DMS153 (cell line): ENCODE results near the gene BCKDK.

ENCODE experiments used
- DNase-seq: peaks from one replicate; lab custom pipeline; 2025; lab: John Stamatoyannopoulos, UW

BCKDK gene

DNA sequence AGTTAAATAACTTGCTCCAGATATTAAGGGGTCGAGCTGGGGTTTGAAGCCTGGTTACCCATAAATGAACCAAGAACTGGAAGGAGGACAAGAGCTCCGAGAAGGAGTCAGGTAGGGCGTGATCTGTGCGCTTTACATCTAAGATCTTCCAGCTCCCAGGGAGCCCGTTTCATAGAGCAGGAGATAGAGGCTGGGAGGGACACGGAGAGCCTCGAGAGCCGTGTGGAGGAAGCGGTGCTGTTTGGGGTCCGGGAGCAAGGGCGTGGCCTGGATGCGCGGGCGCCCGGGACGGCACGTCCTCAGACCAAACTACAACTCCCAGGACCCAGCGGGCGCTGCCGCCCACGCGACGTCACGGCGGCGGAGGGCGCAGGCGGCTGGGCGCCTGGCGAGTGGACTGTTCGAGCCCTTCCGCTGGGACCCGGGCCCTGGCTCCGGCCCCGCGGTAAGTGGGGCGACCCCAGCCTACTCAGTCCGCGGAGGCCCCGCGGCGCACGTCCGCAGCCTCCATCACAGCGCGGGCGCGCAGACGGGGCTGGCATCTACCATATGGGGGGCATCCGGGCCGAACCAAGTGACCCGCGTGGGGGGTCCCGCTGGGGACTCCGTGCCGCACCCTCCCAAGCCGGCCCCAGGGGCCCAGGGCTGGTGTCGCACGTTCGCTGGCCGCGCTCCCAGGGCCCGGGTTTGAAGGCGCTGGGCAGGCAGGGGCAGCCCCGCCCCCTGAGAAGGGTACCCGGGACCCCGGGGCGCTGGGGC, at the start of gene BCKDK:
BCKDK (plus strand) TSS at position 352 of the 759 bp plus-strand sequence. CDS start 838 bp downstream, outside the sequence.
- peak; percentile 62 for DNase-seq

DNA sequence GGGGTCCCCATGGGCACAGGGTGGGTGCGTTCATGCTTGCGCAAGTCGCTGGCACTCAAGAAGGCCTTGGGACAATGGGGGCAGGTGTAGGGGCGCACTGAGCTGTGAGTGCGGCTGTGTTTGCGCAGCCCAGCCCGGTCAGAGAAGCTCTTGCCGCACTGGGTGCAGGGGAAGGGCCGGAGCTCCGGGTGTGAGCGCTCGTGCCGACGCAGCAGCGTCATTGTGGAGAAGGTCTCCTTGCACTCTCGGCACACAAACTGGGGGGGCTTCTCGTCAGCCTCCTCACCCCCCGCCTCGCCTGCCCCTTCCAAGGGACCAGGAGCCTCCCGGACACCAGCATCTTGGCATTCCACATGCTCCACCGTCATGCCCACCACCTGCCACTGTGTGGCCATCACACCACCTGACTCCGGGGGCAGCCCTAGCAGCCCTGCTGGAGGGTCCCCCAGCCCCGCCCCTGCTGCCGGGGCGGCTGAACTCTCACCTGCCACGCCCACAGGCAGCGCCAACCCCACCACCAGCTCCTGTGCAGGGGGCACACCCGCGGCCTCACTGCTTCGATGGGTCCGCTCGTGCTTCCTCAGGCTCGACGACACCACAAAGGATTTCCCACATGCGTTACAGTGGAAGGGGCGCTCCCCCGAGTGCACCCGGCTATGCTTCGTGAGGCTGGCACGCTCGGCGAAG, 46.9 kb upstream of the BCKDK start:
- no peak for DNase-seq

DNA sequence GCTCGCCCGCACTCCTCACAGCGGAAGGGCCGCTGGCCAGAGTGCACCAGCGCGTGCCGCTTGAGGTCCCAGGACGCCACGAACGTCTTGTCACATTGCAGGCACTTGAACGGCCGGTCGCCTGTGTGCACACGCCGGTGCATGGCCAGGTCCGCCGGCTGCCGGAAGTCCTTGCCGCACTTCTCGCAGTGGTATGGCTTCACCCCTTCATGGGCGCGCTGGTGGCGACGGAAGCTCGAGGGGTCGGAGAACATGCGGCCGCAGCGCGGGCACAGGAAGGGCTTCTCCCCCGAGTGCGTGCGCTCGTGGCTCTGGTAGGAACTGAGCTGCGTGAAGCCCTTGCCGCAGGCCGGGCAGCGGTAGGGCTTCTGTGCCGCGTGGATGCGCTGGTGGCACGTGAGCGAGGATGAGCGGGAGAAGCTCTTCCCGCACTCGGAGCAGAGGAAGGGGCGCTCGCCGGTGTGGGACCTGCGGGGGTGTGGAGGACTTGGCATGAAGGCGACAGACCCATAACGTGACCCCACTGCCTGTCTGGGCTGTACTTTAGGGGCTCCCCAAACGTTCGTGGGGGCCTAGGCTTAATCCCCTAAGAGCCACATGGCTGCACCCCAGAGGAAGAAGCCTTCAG, 46.3 kb upstream of the BCKDK start:
- no peak for DNase-seq

DNA sequence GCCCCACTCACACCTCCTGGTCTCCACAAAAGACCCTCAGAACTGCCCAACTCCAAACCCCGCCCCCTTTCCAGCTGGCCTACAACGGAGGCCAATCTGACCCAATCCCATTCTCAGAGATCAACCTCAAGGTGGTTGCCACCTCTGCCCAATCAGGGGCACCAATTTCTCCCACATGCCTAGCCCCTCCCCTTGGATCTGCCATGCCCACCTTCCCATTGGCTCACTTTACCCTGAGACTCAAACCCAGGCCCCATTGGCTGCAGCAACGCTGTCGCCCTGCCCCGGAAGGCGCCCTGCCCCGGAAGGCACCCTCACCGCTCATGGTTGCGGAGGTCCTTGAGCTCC, 44.7 kb upstream of the BCKDK start:
- no peak for DNase-seq

DNA sequence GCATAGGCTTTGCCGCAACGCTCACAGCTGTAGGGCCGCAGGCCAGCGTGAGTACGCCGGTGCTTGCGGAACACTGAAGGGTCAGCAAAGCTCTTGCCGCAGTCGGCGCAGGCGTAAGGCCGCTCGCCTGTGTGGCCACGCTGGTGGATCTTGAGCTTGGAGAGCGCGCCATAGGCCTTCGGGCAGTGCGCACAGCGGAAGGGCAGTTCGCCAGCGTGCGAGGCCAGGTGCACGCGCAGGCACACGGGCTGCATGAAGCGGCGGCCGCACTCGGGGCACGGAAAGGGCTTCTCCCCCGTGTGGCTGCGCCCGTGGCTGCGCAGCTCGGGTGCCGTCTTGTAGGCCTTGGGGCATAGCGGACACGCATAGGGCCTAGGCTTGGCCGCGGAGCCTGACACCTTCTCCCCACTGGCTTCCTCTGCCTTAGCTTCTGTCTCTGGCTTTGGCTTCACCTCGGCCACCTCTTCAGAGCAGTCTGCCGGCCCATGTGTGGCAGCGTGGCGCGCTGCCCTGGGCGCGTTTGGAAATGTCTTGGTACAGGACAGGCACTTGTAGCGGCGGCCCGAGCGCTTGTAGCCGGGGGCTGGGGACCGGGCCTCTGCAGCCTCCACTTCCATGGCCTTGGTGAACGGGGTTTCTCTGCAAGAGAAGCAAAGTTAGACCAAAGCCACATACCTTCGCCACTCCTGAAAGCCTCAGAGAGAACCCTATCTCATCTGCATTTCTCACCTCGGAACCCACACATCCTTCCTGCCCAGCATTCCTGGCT, 44.2 kb upstream of the BCKDK start:
- no peak for DNase-seq

DNA sequence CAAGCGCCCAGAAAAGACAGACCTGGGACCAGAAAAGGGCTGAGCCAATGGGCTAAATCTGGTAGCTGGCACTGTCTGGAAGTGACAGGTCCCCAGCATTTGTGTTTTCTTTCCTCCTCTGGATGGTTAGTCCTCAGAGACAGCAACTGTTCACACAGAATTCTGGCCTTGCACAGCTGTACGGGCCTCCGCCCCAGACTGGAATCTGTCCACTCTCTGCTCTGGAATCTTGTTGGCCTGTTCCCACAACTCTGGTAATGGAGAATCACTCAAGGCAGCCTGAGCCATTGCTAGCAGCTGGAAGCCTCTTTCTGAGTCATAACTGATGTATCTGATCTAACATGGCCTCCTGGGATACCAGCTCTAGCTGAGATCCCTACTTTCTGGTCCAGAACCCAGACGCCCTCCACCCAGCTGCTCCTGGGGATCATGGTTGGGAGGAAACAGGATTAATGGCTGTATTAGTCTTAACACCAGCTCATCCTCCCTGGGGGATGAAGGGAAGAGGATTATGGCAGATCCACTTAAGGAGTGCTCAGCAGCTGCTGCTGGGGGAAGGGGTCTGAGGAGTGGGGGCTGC, 43.2 kb upstream of the BCKDK start:
- no peak for DNase-seq

DNA sequence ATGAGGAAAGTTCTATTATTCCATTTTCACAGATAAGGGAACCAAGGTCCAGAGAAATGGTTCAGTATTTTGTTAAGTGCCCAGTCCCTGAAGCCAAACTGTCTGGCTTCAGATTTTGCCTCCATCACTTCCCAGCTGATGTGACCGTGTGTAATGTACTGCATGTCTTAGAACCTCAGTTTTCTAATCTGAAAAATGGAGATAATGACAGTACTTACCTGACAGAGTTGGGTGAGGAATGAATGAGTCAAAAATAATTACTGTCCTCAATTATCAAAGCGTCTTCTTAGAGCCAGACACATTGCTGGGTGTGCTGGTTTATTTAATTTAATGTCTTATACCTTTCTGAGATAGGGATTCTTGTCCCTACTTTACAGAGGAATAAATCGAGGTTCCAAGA, 40.8 kb upstream of the BCKDK start:
- DNase-seq, result no peak

DNA sequence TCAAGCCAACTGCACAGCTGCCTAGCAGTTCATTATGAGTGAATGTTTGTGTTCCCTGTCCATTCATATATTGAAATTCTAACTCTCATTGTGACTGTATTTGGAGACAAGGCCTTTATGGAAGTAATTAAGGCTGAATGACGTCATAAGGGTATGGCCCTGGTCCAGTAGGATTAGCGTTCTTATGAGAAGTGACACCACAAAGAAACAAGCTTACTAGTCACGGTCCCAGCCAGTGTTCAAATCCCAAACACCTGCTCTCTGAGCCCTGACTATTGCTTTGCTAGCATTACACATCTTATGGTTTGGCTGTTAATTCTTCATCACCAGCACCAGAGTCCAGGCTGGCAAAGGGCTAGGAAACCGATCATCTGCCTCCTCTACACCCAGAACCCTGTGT, 36.3 kb upstream of the BCKDK start:
- no peak for DNase-seq

DNA sequence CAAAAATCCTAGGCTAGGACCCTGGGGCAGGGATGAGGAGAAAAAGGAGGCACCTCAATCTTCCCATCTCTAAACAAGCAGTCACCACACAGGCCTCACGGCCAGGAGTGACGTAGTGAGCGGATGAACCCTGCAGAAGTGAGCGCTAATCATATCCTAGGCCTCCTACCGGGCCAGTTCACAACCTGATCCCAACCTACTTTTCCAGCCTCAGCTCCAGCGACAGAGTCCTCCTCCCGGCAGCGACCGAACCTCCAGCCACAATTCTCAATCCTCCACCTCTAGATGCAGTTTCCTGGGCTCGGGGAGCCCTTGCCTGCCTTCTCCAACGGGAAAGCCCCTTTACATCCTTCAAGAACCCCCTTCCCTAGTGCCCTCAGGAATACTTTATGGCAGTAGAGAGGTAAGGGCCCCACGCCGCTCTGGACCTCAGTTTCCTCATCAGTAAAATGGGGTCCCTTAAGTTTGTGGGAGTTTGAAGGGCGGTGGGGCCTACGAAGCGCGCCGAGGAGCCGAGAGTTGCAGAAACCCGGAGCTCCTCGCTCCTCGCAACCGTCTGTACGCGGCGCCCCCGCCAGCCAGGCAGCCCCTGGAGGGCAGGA, 35.5 kb upstream of the BCKDK start:
- no peak for DNase-seq

DNA sequence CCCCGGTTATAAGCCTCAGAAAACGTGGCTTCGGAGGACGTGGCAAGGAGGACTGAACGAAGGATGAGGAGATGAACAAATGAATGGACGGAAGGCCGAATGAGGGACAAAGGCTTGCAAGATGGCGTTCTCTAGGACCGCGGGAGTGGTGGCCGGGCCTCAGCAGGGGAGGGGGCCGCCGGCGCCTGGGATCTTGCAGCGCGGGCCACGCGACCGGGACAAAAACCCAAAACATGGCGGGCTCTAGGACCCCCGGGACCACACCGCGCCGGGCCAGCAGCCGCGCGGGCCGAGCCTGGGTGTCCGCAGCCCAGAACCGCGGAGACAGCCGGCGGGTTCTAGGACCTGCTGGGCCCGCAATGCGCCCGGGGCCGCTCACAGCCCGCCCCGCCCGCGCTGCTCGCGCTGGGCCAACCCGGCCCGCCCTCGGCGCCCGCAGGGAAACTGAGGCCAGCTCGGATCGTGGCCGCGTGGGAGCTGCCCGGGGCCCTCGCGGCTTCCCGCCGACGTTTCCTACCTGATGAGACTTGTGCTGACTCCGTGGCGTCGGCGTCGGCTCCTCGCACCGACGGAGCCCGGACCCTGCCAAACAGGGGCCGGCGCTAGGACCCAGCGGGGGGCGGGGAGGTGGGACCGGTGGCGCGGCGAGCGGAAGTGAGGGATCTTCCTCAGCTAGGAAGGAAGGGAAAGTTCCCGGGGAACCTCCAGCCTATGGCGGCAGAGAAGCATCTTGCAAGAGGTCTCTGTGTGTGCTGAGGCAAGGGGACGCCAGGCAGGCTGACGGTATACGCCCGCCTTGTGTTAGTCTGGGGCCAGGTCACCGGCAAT, 34.8 kb upstream of the BCKDK start:
- peak; percentile 75 for DNase-seq

DNA sequence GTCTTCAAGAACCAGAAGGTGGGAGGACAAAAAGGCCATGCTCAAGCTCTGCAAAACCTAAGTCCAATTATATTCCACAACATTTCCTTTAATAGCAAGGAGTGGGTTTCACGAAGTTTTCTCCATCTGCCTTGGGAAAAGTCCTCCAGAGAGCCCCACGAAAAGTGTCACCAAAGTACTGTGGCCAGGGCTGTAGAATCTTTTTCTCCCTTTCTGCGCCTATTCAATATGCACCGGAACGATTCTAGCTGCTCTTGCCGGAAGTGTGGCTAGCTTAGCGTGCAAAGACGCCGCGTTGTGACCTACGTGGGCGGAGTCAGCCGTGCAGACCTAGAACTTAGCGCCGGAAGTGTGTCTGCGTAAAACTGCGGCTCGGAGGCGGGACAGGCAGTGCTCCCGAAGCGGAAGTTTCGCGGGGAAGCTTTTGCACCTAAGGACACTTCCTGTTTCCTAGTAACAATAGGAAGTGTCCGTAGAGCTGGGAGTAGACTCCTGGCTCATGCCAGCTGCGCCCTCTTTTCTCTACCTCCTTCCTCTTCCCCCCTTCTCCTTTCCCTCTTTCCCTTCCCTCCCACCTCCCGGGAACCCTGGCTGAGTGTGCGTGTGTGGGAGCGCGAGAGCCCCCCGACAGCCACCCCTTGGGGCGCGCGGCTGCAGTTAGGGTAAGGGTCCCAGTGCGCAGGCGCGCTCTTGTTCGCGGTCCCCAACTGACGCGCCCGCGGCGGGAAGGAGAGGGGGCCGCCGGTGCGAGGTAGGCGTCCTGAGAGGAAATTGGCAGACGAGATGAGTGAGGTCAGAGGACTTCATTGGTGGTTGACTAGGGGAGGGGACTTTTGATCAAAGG, 34.0 kb upstream of the BCKDK start, which contains the start of the genes ZNF646 and ZNF668:
ZNF646 (plus strand) TSS at position 453 of the 844 bp plus-strand sequence. CDS start 1,903 bp downstream, outside the sequence.
ZNF668 (minus strand) TSS at position 271 of the 844 bp plus-strand sequence. CDS start 9,781 bp downstream, outside the sequence.
- peak; percentile 99 for DNase-seq

DNA sequence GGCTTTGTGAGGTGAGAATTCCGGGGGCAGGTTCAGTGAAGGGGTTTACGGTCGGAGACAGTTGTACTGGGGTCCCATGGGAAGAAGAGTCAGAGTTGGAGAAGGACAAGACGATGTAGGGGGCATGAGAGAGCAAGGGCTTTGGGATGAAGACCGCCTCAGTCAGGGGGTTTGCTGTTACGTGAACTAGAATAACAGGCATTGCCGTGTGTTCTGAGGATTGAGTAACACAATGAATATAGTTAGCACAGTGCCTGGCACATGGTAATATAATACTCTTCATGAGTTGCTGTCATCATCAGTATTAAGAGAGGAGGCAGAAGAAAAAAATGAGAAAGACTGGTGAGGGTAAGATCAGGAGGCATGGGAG, 33.4 kb upstream of the BCKDK start:
- no peak for DNase-seq

DNA sequence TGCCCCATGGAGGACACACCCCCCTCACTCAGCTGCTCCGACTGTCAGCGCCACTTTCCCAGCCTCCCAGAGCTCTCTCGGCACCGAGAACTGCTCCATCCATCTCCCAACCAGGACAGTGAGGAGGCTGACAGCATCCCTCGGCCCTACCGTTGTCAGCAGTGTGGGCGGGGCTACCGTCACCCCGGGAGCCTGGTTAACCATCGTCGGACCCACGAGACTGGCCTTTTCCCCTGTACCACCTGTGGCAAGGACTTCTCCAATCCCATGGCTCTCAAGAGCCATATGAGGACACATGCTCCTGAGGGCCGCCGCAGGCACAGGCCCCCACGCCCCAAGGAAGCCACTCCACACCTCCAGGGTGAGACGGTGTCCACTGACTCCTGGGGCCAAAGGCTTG, 31.9 kb upstream of the BCKDK start:
- DNase-seq, result no peak

DNA sequence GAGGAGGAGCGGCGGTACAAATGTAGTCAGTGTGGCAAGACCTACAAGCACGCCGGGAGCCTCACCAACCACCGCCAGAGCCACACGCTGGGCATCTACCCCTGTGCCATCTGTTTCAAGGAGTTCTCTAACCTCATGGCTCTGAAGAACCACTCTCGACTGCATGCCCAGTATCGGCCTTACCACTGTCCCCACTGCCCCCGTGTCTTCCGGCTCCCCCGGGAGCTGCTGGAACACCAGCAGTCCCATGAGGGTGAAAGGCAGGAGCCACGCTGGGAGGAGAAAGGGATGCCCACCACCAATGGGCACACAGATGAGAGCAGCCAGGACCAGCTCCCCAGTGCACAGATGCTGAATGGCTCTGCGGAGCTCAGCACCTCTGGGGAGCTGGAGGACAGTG, 31.2 kb upstream of the BCKDK start:
- DNase-seq, result no peak

DNA sequence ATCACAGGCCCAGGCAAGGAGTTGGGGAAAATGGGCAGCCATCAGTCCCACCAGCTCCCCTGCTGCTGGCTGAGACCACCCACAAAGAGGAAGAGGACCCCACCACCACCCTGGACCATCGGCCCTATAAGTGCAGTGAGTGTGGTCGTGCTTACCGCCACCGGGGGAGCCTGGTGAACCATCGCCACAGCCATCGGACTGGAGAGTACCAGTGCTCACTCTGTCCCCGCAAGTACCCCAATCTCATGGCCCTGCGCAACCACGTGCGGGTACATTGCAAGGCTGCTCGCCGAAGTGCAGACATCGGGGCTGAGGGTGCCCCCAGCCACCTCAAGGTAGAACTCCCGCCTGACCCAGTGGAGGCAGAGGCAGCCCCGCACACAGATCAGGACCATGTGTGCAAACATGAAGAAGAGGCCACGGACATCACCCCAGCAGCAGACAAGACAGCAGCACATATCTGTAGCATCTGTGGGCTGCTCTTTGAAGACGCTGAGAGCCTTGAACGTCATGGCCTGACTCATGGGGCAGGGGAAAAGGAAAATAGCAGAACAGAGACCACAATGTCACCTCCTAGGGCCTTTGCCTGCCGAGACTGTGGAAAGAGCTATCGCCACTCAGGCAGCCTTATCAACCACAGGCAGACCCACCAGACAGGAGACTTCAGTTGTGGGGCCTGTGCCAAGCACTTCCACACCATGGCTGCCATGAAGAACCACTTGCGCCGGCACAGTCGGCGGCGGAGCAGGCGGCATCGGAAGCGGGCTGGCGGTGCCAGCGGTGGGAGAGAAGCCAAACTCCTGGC, 30.4 kb upstream of the BCKDK start:
- DNase-seq, result no peak

DNA sequence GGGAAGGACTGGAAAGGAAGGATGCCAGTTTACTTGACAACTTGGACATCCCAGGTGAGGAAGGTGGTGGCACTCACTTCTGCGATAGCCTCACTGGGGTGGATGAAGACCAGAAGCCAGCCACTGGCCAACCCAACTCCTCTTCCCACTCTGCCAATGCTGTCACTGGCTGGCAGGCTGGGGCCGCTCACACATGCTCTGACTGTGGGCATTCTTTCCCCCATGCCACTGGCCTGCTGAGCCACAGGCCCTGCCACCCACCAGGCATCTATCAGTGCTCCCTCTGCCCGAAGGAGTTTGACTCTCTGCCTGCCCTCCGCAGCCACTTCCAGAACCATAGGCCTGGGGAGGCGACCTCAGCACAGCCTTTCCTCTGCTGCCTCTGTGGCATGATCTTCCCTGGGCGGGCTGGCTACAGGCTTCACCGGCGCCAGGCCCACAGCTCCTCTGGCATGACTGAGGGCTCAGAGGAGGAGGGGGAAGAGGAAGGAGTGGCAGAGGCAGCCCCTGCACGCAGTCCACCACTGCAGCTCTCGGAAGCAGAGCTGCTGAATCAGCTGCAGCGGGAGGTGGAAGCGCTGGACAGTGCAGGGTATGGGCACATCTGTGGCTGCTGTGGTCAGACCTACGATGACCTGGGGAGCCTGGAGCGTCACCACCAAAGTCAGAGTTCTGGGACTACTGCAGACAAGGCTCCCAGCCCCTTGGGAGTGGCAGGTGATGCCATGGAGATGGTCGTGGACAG, 29.4 kb upstream of the BCKDK start:
- no peak for DNase-seq

DNA sequence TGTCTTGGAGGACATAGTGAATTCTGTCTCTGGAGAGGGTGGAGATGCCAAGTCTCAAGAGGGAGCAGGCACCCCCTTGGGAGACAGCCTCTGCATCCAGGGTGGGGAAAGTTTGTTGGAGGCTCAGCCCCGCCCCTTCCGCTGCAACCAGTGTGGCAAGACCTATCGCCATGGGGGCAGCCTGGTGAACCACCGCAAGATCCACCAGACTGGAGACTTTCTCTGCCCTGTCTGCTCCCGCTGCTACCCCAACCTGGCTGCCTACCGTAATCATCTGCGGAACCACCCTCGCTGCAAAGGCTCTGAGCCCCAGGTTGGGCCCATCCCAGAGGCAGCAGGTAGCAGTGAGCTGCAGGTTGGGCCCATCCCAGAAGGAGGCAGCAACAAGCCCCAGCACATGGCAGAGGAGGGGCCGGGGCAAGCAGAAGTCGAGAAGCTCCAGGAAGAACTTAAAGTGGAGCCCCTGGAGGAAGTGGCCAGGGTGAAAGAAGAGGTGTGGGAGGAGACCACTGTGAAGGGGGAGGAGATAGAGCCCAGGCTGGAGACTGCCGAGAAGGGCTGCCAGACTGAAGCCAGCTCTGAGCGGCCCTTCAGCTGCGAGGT, 28.7 kb upstream of the BCKDK start:
- DNase-seq, result no peak
